GM20431 (cell line): ENCODE measurements around the gene SFTPB.
"Not testable (repeated sequence)": the region's sequence is repeated elsewhere in the genome, so short reads cannot be mapped to it uniquely, and the experiment has no call there.

Experiments used
- in situ Hi-C: fragments of 300-500 bp; cut with MseI, MboI; formaldehyde crosslinking; loops from one replicate; pipeline ENCODE4 v1.15.0; 2020; ENCODE audit warnings: low sequenced_read_pairs; ENCODE audit not compliant: unreplicated experiment

SFTPB gene

DNA sequence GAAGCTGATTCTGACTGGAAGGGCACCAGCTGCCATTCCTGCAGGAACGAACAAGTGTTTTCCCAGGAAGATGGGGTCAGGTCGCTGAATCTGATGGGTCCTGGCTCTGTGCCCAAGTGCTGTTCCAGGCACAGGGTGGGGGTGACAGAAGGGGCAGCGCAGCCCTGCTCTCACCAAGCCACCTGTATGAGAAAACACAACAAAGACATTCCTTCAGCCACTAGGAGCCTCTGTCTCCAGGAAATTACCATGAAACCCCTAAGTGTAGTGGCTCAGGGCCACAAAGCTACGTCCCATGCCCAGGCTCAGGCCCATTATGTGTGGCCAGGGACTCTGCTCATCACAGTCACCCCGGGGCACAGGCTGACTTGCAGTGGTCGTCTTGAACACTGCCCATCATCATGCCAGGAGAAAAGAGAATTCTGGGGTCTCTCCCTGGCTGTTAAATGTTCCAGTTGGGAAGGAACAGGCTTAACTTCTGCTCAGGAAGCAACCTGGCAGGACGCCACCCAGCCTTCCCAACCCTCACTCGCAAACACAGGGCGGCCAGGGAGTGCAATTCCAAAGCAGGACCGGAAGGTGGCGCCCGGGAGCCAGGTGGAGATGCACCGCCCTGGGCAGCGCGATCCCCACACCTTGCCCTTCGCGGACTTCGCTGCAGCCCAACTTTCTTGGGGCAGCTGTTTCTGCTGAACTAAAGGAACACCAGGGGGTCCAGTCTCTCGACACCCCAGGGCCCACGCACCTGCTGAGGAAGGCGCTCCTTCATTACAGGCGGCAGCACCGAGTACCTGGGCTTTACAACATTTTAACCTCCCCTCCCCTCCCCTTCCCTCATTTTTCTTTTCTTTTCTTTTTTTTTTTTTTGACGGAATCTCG, 11.0 kb upstream of the SFTPB start:
- in situ Hi-C loops: no loop called here

DNA sequence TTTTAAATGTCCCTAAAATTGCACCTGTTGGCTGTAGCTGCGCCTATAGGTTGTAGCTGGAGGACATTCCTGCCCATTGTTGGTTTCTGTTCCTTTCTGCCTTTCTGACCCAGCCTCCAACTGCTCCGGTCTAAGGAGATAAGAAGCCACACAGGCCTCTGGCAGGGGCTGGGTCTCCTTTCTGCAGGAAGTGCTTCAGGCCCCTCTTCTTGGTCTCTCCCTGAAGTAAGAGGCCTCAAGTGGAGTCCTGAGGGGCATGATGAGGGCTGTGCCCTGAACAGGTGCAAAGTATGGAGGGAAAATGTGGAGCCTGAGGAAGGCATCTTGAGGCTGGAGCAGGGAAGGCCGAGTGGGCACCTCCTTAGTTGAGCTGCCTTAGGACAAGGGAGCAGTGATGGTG, 10.4 kb upstream of the SFTPB start:
- in situ Hi-C loops: no loop called here

DNA sequence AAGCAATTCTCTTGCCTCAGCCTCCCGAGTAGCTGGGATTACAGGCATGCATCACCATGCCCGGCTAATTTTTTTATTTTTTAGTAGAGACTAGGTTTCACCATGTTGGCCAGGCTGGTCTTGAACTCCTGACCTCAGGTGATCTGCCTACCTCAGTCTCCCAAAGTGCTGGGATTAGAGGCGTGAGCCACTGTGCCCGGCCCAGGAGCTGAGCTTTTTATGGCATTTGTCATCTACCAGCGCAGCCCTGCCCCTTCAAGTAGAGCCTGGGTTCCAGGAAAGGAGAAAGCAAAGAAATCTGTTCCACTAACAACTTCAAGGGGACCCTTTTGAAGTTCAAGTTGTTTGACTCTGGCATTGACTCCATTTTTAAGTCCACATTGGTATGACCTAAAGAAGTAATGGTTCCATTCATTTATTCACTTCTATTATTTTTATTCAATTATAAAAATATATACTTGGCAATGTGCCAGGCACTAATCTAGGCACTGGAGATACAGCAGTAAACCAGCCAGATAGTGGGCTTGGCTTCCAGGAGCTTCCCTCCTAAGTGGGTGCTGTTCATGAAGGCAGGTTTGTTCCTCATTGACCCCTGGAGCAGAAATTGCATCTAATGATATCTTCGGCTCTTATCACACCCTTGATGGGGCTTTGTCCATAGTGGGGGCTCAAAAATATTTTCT, 8.0 kb upstream of the SFTPB start:
- in situ Hi-C loops: no loop called here

DNA sequence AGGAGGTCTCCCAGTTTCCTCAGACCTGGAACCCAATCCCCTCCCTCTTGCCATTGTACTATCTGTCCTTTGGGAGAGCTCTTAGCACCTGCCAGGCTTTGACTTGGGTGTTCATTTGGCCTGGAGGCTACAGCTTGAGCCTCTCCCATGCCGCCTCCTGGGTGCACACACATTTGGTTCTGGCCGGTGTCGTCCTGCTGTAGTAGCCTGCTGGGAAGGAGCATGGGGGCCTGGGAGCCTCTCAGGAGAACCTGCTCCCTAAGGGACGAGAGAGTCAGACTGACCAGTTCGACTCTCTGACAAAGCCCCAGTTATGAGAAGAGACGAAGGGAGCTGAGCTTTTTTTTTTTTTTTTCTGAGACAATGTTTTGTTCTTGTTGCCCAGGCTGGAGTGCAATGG, 7.4 kb upstream of the SFTPB start:
- in situ Hi-C loops: no loop called here

DNA sequence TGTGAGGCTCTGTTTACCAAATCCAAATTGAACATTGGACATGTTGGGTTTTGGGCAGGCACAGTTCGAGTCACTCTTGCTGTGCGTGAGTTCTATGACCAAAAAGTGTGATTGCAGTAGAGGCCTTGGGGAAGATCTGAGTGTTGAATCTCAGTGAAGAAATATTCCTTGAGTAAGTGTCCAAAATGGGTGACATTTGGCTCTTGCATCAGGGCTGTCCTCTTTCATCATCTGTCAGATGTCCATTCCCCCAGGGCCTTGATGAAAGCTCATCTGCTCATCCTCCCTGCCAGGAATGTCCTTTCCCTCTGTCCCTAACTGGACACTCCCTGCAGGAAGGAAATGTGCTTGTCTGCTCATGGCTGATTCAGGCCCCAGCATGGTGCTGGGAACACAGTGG, 6.4 kb upstream of the SFTPB start:
- in situ Hi-C loops: no loop called here

DNA sequence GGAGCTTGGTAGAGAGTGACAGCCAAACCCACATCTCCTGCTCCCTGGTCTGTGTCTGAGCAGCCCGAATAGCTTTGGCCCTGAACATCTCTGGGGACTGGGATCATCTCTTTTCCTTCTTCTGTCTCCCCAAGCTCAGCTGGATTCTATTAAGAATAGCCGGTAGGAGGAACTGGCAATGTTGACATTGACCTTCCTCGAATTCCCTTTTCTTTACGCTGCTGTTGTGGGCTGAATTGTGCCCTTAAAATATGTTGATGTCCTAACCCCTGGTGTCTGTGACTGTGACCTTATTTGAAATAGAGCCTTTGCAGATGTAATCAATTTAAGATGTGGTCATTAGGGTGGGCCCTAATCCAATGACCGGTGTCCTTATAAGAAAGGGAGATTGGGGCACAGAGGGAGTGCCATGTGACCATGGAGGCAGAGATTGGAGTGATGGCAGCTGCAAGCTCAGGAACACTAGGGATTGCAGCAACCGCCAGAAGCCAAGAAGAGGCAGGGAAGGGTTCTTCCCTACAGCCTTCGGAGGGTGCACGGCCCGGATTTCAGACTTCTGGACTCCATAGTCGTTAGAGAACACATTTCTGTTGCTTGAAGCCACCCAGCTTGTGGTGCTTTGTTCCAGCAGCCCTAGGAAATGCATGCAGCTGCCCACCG, 5.8 kb upstream of the SFTPB start:
- in situ Hi-C loops: no loop called here

DNA sequence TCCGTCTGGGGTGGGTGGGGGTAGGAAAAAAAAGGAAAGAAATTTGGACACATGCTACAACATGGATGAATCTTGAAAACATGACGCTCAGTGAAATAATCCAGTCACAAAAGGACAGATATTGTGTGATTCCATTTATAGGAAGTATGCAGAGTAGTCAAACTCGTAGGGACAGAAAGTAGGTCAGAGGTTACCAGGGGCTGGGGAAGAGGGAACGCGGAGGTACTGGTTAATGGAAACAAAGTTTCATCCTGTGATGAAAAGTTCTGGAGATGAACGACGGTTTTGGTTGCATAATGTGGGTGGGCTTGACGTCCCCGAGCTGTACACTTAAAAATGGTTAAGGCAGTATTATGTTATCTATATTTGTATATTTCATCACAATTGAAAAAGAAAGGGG, 4.5 kb upstream of the SFTPB start:
- in situ Hi-C loops: no loop called here

DNA sequence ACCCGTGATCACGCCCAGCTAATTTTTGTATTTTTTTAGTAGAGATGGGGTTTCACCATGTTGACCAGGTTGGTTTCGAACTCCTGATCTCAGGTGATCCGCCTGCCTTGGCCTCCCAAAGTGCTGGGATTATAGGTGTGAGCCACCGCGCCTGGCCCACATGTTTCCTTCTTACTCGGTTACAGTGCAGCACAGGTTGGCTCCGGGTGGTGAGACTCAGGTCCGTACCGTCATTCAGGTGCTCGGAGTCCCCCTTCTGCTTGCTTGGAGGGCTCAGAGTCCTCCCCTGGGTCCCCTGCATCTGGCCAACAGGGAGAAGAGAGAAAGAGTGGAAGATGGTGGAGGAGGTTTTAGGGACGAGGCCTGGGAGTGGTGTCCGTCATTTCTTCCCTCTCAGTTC, 2.4 kb upstream of the SFTPB start:
- in situ Hi-C loops: not testable (repeated sequence)

DNA sequence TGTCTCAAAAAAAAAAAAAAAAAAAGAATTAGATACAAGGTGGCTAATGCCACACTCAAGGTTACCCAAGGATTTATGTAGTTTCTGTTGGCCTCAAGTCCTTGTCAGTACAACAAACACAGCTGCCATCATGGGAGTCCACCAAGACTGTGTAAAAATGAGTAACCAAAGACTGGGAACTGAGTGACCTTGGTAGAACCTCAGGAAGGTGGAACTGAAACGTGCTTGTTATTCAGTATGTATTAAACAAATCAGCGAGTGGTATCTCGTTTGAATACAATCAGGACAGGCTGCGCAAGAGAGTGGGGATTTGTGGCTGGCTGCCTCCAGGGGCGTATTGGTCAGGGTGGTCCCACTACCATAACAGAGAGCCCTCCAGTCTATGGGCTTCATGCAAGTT, 1.6 kb upstream of the SFTPB start:
- in situ Hi-C loops: no loop called here

DNA sequence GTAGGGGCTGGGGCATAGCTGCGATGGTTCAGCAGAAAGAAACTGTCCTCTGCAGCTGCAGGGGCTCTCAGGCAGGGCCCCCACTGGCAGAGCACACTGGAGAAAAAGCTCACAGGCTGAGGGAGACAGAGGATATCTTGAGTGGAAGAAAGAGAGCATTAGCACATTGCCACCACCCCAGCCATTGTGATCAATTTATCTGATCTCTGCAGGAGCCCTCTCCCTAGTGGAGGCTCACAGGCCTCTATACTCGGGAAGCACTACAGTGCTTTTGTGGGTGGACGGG, 801 bp upstream of the SFTPB start:
- in situ Hi-C loops: no loop called here

DNA sequence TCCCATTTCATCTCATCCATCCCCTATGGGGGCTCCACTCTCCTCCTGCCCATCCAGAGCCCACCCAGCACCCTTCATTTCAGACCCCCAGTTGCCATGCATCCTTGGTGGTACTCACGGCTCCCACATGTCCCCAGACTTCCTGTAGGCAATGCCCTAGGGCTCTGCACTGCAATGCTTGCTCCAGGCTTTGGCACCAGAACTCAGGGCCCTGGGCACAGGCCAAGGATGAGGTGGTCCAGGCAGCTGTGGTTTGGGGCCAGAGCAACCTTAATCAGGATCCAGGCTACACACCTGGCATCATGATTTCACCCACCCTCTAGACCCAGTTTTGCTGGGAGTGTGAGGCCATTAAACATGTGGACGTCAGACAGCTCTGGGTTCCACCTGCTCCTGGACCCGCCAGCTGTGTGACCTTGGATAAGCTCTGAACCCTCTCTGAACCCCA, 414 bp downstream of the SFTPB start:
- in situ Hi-C loops: no loop called here

DNA sequence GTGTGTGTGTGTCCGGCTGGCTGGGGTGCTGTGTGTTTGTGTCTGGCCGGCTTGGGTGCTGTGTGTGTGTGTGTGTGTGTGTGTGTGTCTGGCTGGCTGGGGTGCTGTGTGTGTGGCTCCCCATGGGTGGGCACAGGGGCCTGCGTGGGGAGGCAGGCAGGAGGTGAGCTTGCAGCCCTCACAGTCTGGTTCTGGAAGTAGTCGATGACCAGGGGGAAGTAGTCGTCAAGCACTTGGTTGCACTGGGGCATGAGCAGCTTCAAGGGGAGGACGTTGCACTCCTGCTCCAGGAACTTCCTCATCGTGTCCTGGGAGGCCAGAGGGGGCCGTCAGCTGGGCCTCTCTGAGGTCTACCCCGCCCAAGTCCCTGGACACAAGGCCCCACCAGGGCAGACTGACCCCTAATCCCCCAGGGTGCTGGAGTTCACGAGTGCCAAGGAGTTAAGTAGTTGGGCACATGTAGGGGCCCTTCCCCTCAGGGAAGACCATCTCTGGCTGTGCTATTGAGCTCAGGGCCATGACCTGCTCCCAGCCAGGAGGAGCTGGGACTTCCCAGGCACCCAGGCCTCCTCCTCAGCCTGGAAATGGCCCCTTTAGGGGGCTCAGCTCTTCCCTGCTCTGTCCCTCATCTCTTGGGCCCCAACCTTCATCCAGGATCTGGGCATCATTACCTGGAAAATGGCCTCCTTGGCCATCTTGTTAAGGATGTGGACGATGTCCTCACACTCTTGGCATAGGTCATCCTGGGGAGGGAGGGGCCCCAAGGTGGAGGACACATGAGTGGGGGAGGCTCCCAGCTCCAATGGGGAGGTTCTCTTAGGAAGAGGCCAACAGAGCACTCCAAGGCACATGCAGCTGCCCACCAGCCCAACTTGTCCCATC, 1.3 kb downstream of the SFTPB start:
- in situ Hi-C loops: no loop called here

DNA sequence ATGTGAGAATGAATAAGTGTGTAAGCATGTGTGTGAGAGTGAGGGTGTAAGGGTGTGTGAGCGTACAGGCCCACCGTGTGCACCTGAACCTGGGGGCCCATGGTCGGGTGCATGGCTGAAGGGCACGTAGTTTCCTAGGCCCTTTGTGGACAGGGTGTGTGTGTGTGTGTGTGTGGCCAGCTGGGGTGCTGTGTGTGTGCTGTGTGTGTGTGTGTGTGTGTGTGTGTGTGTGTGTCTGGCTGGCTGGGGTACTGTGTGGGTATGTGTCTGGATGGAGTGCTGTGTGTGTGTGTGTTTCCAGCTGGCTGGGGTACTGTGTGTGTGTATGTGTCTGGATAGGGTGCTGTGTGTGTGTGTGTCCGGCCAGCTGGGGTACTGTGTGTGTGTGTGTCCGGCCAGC, 2.0 kb downstream of the SFTPB start:
- in situ Hi-C loops: no loop called here

DNA sequence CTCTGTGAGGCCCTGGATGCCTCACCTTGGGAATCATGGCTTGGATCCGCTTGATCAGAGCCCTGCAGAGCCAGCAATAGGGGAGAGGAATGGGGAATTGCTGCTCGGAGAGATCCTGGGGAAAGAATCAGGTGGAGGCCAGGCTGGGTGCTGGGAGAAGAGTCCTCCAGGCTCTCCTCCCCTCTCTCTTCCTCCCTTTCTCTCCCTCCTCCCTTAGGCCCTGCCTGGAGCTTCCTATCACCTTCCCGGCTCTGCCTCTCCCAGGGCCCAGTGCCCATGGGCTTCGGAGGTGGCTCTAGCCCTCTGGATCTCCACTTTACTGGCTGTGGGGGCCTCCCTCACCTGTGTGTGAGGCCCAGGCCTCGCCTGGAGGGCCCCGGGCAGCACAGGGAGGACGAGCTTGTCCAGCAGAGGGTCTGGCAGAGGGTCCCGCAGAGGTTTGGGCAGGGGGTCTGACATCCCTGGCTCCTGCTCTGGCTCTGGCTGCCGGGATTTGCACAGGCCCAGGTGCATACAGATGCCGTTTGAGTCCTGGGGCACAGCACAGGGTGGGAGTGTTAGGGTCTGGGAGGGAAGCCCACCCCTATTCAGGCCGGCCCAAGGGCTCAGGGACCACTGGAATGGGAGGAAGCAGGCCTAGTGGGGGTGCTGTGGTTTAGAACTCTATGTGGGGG, 2.6 kb downstream of the SFTPB start:
- in situ Hi-C loops: no loop called here

DNA sequence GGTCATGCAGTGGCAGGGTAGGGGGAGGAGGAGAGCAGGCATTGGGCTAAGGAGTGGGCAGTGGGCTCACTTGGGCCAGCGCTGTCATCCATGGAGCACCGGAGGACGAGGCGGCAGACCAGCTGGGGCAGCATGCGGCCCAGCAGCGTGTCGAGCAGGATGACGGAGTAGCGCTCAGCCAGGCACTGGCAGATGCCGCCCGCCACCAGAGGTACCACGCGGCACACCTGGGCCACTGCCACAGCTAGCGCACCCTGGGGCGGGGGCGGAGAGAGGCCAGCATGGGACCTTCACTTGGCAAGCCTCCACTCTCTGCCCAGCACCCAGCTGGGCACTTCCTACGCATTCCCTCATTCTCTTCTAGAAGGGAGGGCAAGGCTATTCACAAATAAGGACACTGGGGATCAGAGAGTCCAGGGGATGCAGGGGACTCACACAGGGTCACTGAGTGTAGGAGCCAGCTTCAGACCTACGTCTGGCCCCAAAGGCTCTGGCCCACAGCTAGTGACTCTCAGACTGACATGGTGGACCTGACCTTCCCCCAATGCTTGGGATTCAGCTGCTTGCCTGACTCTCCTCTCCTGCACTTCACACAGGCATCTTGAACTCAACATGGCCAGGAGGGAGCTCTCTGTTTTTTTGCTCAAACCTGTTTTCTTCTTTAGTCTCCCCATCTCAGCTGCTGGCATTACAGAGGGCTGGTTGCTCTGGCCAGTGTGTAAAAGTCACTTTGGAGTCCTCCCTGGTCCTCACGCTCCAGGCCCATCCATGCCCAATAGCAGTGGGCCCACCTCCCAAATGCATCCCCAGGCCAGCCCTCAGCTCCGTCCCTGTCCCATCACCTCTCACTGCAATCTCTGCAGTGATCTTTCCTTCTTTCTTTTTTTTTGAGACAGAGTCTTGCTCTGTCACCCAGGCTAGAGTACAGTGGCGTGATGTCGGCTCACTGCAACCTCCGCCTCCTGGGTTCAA, 4.1 kb downstream of the SFTPB start:
- in situ Hi-C loops: no loop called here

DNA sequence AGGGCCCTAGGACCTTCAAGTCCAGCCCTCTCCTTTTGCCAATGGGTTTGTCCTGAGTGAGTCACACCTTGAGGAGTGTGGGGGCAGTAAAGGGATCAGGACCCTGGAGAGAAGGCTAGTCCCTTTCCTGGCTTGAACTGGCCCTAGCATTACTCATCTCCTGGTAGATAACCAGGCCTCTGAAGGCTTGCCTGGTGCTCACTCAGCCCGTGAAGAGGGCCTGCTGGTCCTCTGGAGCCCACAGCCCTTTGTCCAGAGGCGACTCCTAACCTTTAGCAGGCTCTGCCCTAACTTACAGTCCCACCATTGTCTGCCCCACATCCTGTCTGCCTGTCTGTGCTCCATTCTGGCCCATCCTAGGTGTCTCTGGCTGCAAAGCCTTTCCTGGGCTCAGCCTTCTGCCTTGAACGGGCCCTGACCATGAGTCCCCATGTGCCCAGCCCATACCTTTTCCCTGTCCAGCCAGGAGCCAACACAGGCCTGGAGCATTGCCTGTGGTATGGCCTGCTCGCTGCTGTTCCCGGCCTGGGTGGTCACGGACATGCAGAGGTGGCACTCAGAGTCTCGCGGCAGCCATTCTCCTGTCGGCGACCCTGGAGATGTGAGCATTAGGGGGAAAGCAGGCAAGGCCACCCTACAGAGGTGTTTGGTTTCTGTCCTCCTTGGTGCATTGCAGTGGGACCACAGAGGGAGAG, 5.0 kb downstream of the SFTPB start:
- in situ Hi-C loops: no loop called here

DNA sequence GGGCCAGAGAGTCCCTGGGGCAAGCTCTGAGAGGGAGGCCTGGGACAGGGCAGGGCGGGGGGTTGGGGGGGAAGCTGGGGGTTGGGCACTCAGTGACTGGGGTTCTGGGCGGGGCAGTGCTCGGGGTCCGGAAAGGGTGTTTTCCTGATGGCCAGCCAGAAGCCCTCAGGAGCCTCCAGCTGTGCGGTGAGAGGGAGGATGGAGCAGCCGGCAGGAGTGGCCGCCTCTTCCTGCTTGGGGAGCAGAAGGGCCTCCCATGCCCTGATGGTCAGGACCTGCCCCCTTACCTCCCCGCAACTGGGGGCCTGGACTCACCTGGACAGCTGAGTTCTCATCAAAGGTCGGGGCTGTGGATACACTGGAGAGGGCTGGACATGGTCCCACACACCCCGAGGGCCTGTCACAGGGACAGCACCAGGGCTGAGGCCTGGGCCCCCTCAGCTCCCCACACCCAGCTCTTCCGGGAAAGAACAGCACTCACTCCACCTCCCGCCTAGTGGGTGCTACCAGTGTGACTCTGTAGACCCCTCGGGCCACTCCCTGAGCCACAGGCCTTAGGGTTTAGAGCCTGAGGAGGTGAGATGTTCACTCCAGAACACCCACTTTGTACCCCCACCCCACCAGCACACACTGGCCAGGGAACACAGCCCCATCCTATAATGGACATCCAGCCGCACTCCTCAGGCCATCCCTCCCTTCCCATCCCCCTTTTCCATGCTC, 6.7 kb downstream of the SFTPB start:
- in situ Hi-C loops: no loop called here

DNA sequence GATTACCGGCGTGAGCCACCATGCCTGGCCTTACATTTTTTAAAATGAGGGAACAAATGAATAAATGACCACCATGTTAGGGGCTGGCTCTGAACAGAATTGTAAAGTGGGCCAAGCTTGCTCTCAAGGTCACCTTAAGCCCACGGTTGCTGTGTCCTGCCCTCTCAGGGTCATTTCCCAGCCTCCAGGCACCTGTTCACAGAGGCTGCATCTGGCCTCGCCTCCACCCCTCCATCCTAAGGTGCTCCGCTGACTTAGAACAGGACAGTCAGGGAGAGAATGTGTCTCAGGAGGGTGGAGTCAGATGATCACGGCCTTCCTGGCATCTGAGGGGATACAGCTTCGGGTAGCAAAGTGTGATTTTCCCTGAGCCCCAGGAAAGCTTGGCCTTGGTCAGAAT, 7.3 kb downstream of the SFTPB start:
- in situ Hi-C loops: no loop called here
